ENCODE measurements around the gene TCF7. TPM values are rescaled to one million over a fixed set of nuclear protein-coding genes. Genes with fewer than 3 reads are reported as not detected.
A peak's percentile ranks its signal among the peaks of the same experiment; 100 is the strongest.

The TCF7 gene
- total RNA-seq, 1 experiment from 2014 or later = 18.2 TPM

- no peaks in the 10 kb centered on the region for H3K27me3 Mint-ChIP-seq (ENCODE audit: low read depth)
- H3K9me3 ChIP-seq (ENCODE audit: control insufficient read depth, low read depth, low read length) = no peaks in the 10 kb centered on the region
- peak overlapping the region in 1 of 3 experiments; percentile 82; a peak in 2 of 7 replicates for H3K27ac Mint-ChIP-seq
- H4K5ac ChIP-seq (ENCODE audit: insufficient read length, low read depth, low read length) = no peak overlapping the region
- H3K4me3 Mint-ChIP-seq = no peak overlapping the region
- no peaks in the 10 kb centered on the region for H4K20me1 ChIP-seq (ENCODE audit: control insufficient read depth, insufficient read depth, insufficient read length)
- H3K79me2 ChIP-seq (ENCODE audit: insufficient read depth, low read length) = no peaks in the 10 kb centered on the region; the same call in 1 of the 2 replicates
- H4K8ac ChIP-seq (replicated peaks; ENCODE audit: insufficient read length, low read depth, low read length) = no peak overlapping the region
- DNase-seq = peak; percentile 23
- H3K79me1 ChIP-seq (ENCODE audit: insufficient read depth, low read depth, low read length, poor library complexity, severe bottlenecking) = peaks cover 3% of the 10 kb centered on the region
- no peak overlapping the region for H2BK15ac ChIP-seq (ENCODE audit: low read depth, low read length)
- H2BK5ac ChIP-seq (ENCODE audit: insufficient read length, low read length) = no peak overlapping the region
- no peak overlapping the region for H4K91ac ChIP-seq (ENCODE audit: insufficient read length, low read depth, low read length)
- WGBS (ENCODE audit: extremely low coverage, insufficient read length, low lambda C conversion rate) = no CpG with 5 or more reads among the region's 3 CpGs
- H3T11ph ChIP-seq (ENCODE audit: low read length) = no peak overlapping the region
- no peak overlapping the region for H3K9ac ChIP-seq (ENCODE audit: extremely low read depth, insufficient read length, low read length)
- no peaks in the 10 kb centered on the region for H3K27me3 ChIP-seq (ENCODE audit: insufficient read depth, low read length)
- peaks cover 10 to 18% of the 10 kb centered on the region in 2 experiments; a peak in 3 of 4 replicates for H3K4me1 Mint-ChIP-seq
- H3K4me2 ChIP-seq (ENCODE audit: insufficient read depth, insufficient read length, low read length) = no peak overlapping the region
- H2AFZ ChIP-seq (ENCODE audit: low read length) = no peak overlapping the region
- H3K23me2 ChIP-seq (ENCODE audit: insufficient read length, low read depth, low read length, poor library complexity, severe bottlenecking) = no peaks in the 10 kb centered on the region
- no peak overlapping the region for H3K18ac ChIP-seq (ENCODE audit: insufficient read length, low read depth, low read length)
- H3K56ac ChIP-seq (ENCODE audit: insufficient read length, low read depth, low read length) = no peak overlapping the region
- no peak overlapping the region for H2BK12ac ChIP-seq (ENCODE audit: insufficient read length, low read depth, low read length)
- no peak overlapping the region for H3K27ac ChIP-seq (ENCODE audit: insufficient read length, low read depth, low read length)
- H3K4ac ChIP-seq (ENCODE audit: low read depth, low read length) = no peak overlapping the region
- no peaks in the 10 kb centered on the region for H3K4me1 ChIP-seq (ENCODE audit: insufficient read depth, low read length)
- H3K23ac ChIP-seq (ENCODE audit: insufficient read length, low read depth, low read length) = no peak overlapping the region
- H3K9me3 Mint-ChIP-seq = no peaks in the 10 kb centered on the region
- no peak overlapping the region for H2AK5ac ChIP-seq (ENCODE audit: insufficient read length, low read length)
- TF ChIP-seq, protein P1, sequence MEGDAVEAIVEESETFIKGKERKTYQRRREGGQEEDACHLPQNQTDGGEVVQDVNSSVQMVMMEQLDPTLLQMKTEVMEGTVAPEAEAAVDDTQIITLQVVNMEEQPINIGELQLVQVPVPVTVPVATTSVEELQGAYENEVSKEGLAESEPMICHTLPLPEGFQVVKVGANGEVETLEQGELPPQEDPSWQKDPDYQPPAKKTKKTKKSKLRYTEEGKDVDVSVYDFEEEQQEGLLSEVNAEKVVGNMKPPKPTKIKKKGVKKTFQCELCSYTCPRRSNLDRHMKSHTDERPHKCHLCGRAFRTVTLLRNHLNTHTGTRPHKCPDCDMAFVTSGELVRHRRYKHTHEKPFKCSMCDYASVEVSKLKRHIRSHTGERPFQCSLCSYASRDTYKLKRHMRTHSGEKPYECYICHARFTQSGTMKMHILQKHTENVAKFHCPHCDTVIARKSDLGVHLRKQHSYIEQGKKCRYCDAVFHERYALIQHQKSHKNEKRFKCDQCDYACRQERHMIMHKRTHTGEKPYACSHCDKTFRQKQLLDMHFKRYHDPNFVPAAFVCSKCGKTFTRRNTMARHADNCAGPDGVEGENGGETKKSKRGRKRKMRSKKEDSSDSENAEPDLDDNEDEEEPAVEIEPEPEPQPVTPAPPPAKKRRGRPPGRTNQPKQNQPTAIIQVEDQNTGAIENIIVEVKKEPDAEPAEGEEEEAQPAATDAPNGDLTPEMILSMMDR (conservative IDR thresholded peaks at IDR 0.05) = no peak
- no peak overlapping the region for H2BK20ac ChIP-seq (ENCODE audit: low read depth, low read length, poor library complexity, severe bottlenecking)
- H3K36me3 Mint-ChIP-seq (ENCODE audit: insufficient read depth in 1 of 3, low read depth in 3 of 3) = peaks cover 7 to 32% (median 25%) of the 10 kb centered on the region in 3 experiments; a peak in 6 of 7 replicates
- no peak overlapping the region for H2BK120ac ChIP-seq (ENCODE audit: low read depth, low read length, poor library complexity, severe bottlenecking)
- no peak overlapping the region; the same call in 1 of the 2 replicates for H3K14ac ChIP-seq (ENCODE audit: insufficient read depth, low read length)
Measured at GRCh38 chr5:134138416-134139376, 24.2 kb downstream of the TCF7 start.

All from H9 (cell line).